Tibial nerve (tissue), 4 donors: ENCODE results near the gene CA11. TPM values are rescaled to one million over a fixed set of nuclear protein-coding genes. Genes with fewer than 3 reads are reported as not detected.

Experiments
- DNase-seq, 2 donors: peaks; one replicate each; pipeline ENCODE4 v3.0.0-alpha.2; 2019; ENCODE audit warnings: low spot score in 2 of 2
- H3K27ac ChIP-seq, 4 donors: fragments of 200-600 bp; sonication (generic) in 3 of 4; one replicate each; pipeline ENCODE4 v1.5.1; 2017 to 2019; ENCODE audit warnings: mild to moderate bottlenecking in 1 of 4
- H3K27me3 ChIP-seq, 2 donors: fragments of 200-600 bp; sonication (generic) in 1 of 2; one replicate each; pipeline versions ENCODE4 v1.5.1 to v1.6.0; 2017 to 2019
- H3K36me3 ChIP-seq, 3 donors: fragments of 200-600 bp; sonication (generic); one replicate each; pipeline ENCODE4 v1.5.1; 2018 to 2019
- H3K4me1 ChIP-seq, 4 donors: fragments of 200-600 bp; sonication (generic) in 3 of 4; one replicate each; pipeline ENCODE4 v1.5.1; 2017 to 2019
- H3K4me3 ChIP-seq, 4 donors: fragments of 200-600 bp; sonication (generic) in 3 of 4; one replicate each; pipeline ENCODE4 v1.5.1; 2017 to 2019; ENCODE audit warnings: mild to moderate bottlenecking in 1 of 4, moderate library complexity in 1 of 4
- H3K9me3 ChIP-seq, 4 donors: fragments of 200-600 bp; sonication (generic) in 3 of 4; one replicate each; pipeline ENCODE4 v1.5.1; 2017 to 2019
- CTCF ChIP-seq, 5 experiments: fragments of 200-600 bp in 3 of 5; fragments of 450-650 bp in 2 of 5; sonication (generic) in 3 of 5; IDR thresholded peaks; one replicate each; pipeline ENCODE4 v1.5.1; 2016 to 2019; ENCODE audit warnings: antibody characterized with exemption in 5 of 5, mild to moderate bottlenecking in 3 of 5, moderate library complexity in 2 of 5
- EP300 ChIP-seq, 2 donors: sonication (generic); formaldehyde crosslinking; IDR thresholded peaks; one replicate each; pipeline ENCODE4 v1.6.1; 2017; ENCODE audit warnings: antibody characterized with exemption in 2 of 2, mild to moderate bottlenecking in 1 of 2
- POLR2A ChIP-seq, 2 donors: fragments of 450-650 bp; IDR thresholded peaks; one replicate each; pipeline ENCODE4 v1.6.1; 2017; ENCODE audit warnings: antibody characterized with exemption in 2 of 2, mild to moderate bottlenecking in 2 of 2, moderate library complexity in 2 of 2
- WGBS, 2 donors: methylation state at CpG; one replicate each; pipeline ENCODE4 v1.1.5; 2018; 5-methylcytosine and 5-hydroxymethylcytosine counted together
- total RNA-seq, 4 donors: library from RNA; depleted of rRNA; stranded (reverse); fragments of >200 nt; gene quantifications; one replicate each; pipeline ENCODE4 v1.1.0, GENCODE V29; 2016

Gene CA11
- total RNA-seq, 4 donors from 2014 or later: 3.1 to 5.4 (median 4.0) TPM

GRCh38 chr19:48641850-48642249 lies 4.1 kb downstream of the CA11 start:
- Histone ChIP-seq H3K27ac (no peak overlapping the region), H3K9me3 (no peaks in the 10 kb centered on the region), H3K4me1 (peaks cover 0 to 38% (median 17%) of the 10 kb centered on the region in 4 donors), H3K27me3 (no peaks in the 10 kb centered on the region), H3K4me3 (no peak overlapping the region), H3K36me3 (no peaks in the 10 kb centered on the region)
- 85 to 93% methylated on average over 2 of the region's 2 CpGs for WGBS, 2 donors
- no peak for DNase-seq
- no peak for TF ChIP-seq POLR2A (IDR thresholded peaks at IDR 0.05)
- no peak for TF ChIP-seq EP300 (IDR thresholded peaks at IDR 0.05)
- no peak for TF ChIP-seq CTCF (IDR thresholded peaks at IDR 0.05)

- no peak overlapping the region for H3K4me3 ChIP-seq
- no peaks in the 10 kb centered on the region for H3K36me3 ChIP-seq
- H3K4me1 ChIP-seq: peaks cover 0 to 40% (median 19%) of the 10 kb centered on the region in 4 donors
- no peak for DNase-seq
- no peaks in the 10 kb centered on the region for H3K27me3 ChIP-seq
- no peaks in the 10 kb centered on the region for H3K9me3 ChIP-seq
- WGBS, 2 donors: 70 to 74% methylated on average over 32 to 33 of the region's 33 CpGs
- TF ChIP-seq POLR2A (IDR thresholded peaks at IDR 0.05) (no peak), EP300 (IDR thresholded peaks at IDR 0.05) (no peak), CTCF (IDR thresholded peaks at IDR 0.05) (no peak)
- H3K27ac ChIP-seq: peak overlapping the region in 2 of 4 donors; percentile 99
These were observed 6.3 kb downstream of the CA11 start for GRCh38 chr19:48639483-48640375.

- H3K4me3 ChIP-seq: peak overlapping the region in 3 of 4 donors; percentile 23 to 85 (median 71)
- no peaks in the 10 kb centered on the region for H3K36me3 ChIP-seq
- H3K27ac ChIP-seq: peak overlapping the region; percentile 94 to 99 (median 99)
- no peaks in the 10 kb centered on the region for H3K9me3 ChIP-seq
- TF ChIP-seq EP300 (IDR thresholded peaks at IDR 0.05) (no peak), CTCF (IDR thresholded peaks at IDR 0.05) (no peak), POLR2A (IDR thresholded peaks at IDR 0.05) (no peak)
- DNase-seq: no peak
- 72 to 74% methylated on average over 16 of the region's 16 CpGs for WGBS, 2 donors
- H3K27me3 ChIP-seq: no peaks in the 10 kb centered on the region
- peaks cover 0 to 41% (median 25%) of the 10 kb centered on the region in 4 donors for H3K4me1 ChIP-seq
These were observed 7.1 kb downstream of the CA11 start for GRCh38 chr19:48638831-48639381.

GRCh38 chr19:48637948-48638830 lies 7.8 kb downstream of the CA11 start:
- 6 to 8% methylated on average over 28 to 29 of the region's 29 CpGs for WGBS, 2 donors
- no peaks in the 10 kb centered on the region for H3K9me3 ChIP-seq
- peaks cover 0 to 48% (median 32%) of the 10 kb centered on the region in 4 donors for H3K4me1 ChIP-seq
- H3K4me3 ChIP-seq: peak overlapping the region; percentile 49 to 85 (median 64)
- peak in 1 of 2 donors; percentile 81 for DNase-seq
- H3K36me3 ChIP-seq: no peaks in the 10 kb centered on the region
- H3K27me3 ChIP-seq: no peaks in the 10 kb centered on the region
- H3K27ac ChIP-seq: peak overlapping the region; percentile 94 to 99 (median 99)
- TF ChIP-seq POLR2A (IDR thresholded peaks at IDR 0.05): peak; percentile 12 to 37
- TF ChIP-seq CTCF (IDR thresholded peaks at IDR 0.05): peak in 2 of 5 experiments; percentile 8 to 21
- TF ChIP-seq EP300 (IDR thresholded peaks at IDR 0.05): peak in 1 of 2 donors; percentile 31
